Mesenchymal stem cell (in vitro differentiated cells and primary cell): ENCODE results near the gene MNAT1. TPM values are rescaled to one million over a fixed set of nuclear protein-coding genes. Genes with fewer than 3 reads are reported as not detected.

ENCODE experiments used
- small RNA-seq: library from polyadenylated mRNA; stranded (forward); fragments of <200 nt; extraction: miRNeasy Mini kit (QIAGEN cat#:217004); gene quantifications from one replicate; pipeline ENCODE3, GENCODE V24; 2013; ENCODE audit warnings: low read depth

The MNAT1 gene

Small RNA genes within 50 kb of the gene (small RNA-seq; reads per million reads assigned to genes)
- not detected for gene RNU6-398P
